Testis (tissue), 3 donors: ENCODE measurements around the gene DPYD. TPM values are rescaled to one million over a fixed set of nuclear protein-coding genes. Genes with fewer than 3 reads are reported as not detected.

Source experiments
- DNase-seq: peaks from one replicate; pipeline ENCODE4 v3.0.0-alpha.2; 2019
- H3K27ac ChIP-seq, 2 donors: fragments of 200-600 bp; sonication (generic); one replicate each; pipeline ENCODE4 v1.5.1; 2019
- H3K27me3 ChIP-seq: fragments of 200-600 bp; sonication (generic); one replicate; pipeline ENCODE4 v1.5.1; 2019
- H3K36me3 ChIP-seq: fragments of 200-600 bp; sonication (generic); one replicate; pipeline ENCODE4 v1.5.1; 2017; ENCODE audit warnings: low read depth; ENCODE audit errors: missing control alignments
- H3K4me1 ChIP-seq: fragments of 200-600 bp; sonication (generic); one replicate; pipeline ENCODE4 v1.5.1; 2019
- H3K4me3 ChIP-seq, 2 donors: fragments of 200-600 bp; sonication (generic); one replicate each; pipeline ENCODE4 v1.5.1; 2017 to 2019
- H3K9me3 ChIP-seq: fragments of 200-600 bp; sonication (generic); one replicate; pipeline ENCODE4 v1.5.1; 2017
- CTCF ChIP-seq, 3 experiments: fragments of 450-650 bp in 2 of 3; fragments of 200-600 bp in 1 of 3; sonication (generic) in 1 of 3; IDR thresholded peaks; one replicate each; pipeline ENCODE4 v1.5.1; 2016 to 2019; ENCODE audit warnings: antibody characterized with exemption in 3 of 3, mild to moderate bottlenecking in 2 of 3, moderate library complexity in 1 of 3
- POLR2A ChIP-seq: fragments of 450-650 bp; IDR thresholded peaks from one replicate; pipeline ENCODE4 v1.6.1; 2017; ENCODE audit warnings: antibody characterized with exemption, mild to moderate bottlenecking, moderate library complexity
- WGBS, 2 donors: methylation state at CpG; one replicate each; pipeline ENCODE4 v1.1.5; 2018; 5-methylcytosine and 5-hydroxymethylcytosine counted together
- intact Hi-C: fragments of 100-400 bp; cut with DNase I; formaldehyde crosslinking; loops from one replicate; pipeline ENCODE4 v1.15.1; 2023; ENCODE audit warnings: low total_unique reads
- polyA plus RNA-seq: library from polyadenylated mRNA; stranded (reverse); fragments of 350-450 nt; fragmentation: Illumina TruSeq; extraction: RNeasy Lipid Tissue Mini Kit (QIAGEN cat#74804); gene quantifications from one replicate; pipeline ENCODE4 v1.2.3, GENCODE V29; 2014; ENCODE audit warnings: low read depth, low replicate concordance; ENCODE audit not compliant: insufficient read depth
- total RNA-seq, 2 donors: library from RNA; depleted of rRNA; stranded (reverse); fragments of >200 nt; gene quantifications; one replicate each; pipeline ENCODE4 v1.2.3, GENCODE V29; 2016

Gene DPYD
- total and polyA plus RNA-seq, 3 donors from 2014 or later, result 6.7 to 14.7 (median 11.5) TPM

- no peaks in the 10 kb centered on the region for H3K9me3 ChIP-seq
- no peaks in the 10 kb centered on the region for H3K4me1 ChIP-seq
- H3K27ac ChIP-seq, result no peak overlapping the region
- DNase-seq, result no peak
- TF ChIP-seq POLR2A (no peak), CTCF (IDR thresholded peaks at IDR 0.05) (no peak)
- no peaks in the 10 kb centered on the region for H3K27me3 ChIP-seq
- WGBS, 2 donors, result 50 to 56% methylated on average over 1 of the region's 1 CpG
- intact Hi-C loops, result no loop called here
- no peaks in the 10 kb centered on the region for H3K36me3 ChIP-seq
- H3K4me3 ChIP-seq, result no peak overlapping the region
Observed at GRCh38 chr1:97832481-97832880, 88.4 kb downstream of the DPYD start.

GRCh38 chr1:97827887-97828286, 92.9 kb downstream of the DPYD start:
- no peaks in the 10 kb centered on the region for H3K36me3 ChIP-seq
- no peak overlapping the region for H3K4me3 ChIP-seq
- no peak overlapping the region for H3K27ac ChIP-seq
- WGBS, 2 donors, result 97% methylated on average over 3 of the region's 3 CpGs
- no peaks in the 10 kb centered on the region for H3K27me3 ChIP-seq
- no peaks in the 10 kb centered on the region for H3K9me3 ChIP-seq
- TF ChIP-seq CTCF (IDR thresholded peaks at IDR 0.05) (no peak), POLR2A (no peak)
- intact Hi-C loops, result no loop called here
- no peak for DNase-seq
- H3K4me1 ChIP-seq, result no peaks in the 10 kb centered on the region

GRCh38 chr1:97826820-97827219, 94.0 kb downstream of the DPYD start:
- H3K27ac ChIP-seq, result no peak overlapping the region
- H3K9me3 ChIP-seq, result no peaks in the 10 kb centered on the region
- intact Hi-C loops, result no loop called here
- H3K4me1 ChIP-seq, result no peaks in the 10 kb centered on the region
- no peak for TF ChIP-seq POLR2A
- no peak for TF ChIP-seq CTCF (IDR thresholded peaks at IDR 0.05)
- DNase-seq, result no peak
- H3K36me3 ChIP-seq, result no peaks in the 10 kb centered on the region
- no peak overlapping the region for H3K4me3 ChIP-seq
- no peaks in the 10 kb centered on the region for H3K27me3 ChIP-seq

GRCh38 chr1:97824624-97825023, 96.2 kb downstream of the DPYD start:
- DNase-seq, result no peak
- intact Hi-C loops, result no loop called here
- Histone ChIP-seq H3K4me1 (no peaks in the 10 kb centered on the region), H3K36me3 (no peaks in the 10 kb centered on the region), H3K27ac (no peak overlapping the region), H3K27me3 (no peaks in the 10 kb centered on the region), H3K4me3 (no peak overlapping the region), H3K9me3 (no peaks in the 10 kb centered on the region)
- TF ChIP-seq CTCF (IDR thresholded peaks at IDR 0.05), result no peak
- no peak for TF ChIP-seq POLR2A
- 45 to 58% methylated on average over 5 of the region's 5 CpGs for WGBS, 2 donors

GRCh38 chr1:97824200-97824599, 96.6 kb downstream of the DPYD start:
- intact Hi-C loops, result no loop called here
- no peaks in the 10 kb centered on the region for H3K9me3 ChIP-seq
- H3K36me3 ChIP-seq, result no peaks in the 10 kb centered on the region
- H3K27me3 ChIP-seq, result no peaks in the 10 kb centered on the region
- no peak for DNase-seq
- H3K4me1 ChIP-seq, result no peaks in the 10 kb centered on the region
- WGBS, 2 donors, result 87 to 92% methylated on average over 2 of the region's 2 CpGs
- TF ChIP-seq POLR2A (no peak), CTCF (IDR thresholded peaks at IDR 0.05) (no peak)
- H3K27ac ChIP-seq, result no peak overlapping the region
- no peak overlapping the region for H3K4me3 ChIP-seq
